Measurements from ENCODE around the gene NRG2. TPM values are rescaled to one million over a fixed set of nuclear protein-coding genes. Genes with fewer than 3 reads are reported as not detected.

NRG2 gene
- total and polyA plus RNA-seq, 4 experiments from 2014 or later, result 0.11 to 0.17 (median 0.15) TPM; not detected in 1

GRCh38 chr5:139910036-139910435 is 133.1 kb downstream of the NRG2 start:
- no peak for DNase-seq
- intact Hi-C loops (cut with micrococcal nuclease), result no loop called here
- Mint-ChIP-seq H3K4me1 (no peaks in the 10 kb centered on the region), H3K36me3 (no peaks in the 10 kb centered on the region), H3K27ac (no peak overlapping the region), H3K9me3 (no peaks in the 10 kb centered on the region), H3K27me3 (peaks cover 3 to 19% of the 10 kb centered on the region in 2 donors), H3K4me3 (no peak overlapping the region)
- POLR2A ChIA-PET (ENCODE audit: partially characterized antibody), result no interaction called here
- CTCF ChIA-PET (ENCODE audit: partially characterized antibody), result no interaction called here
- H3K4me3 ChIP-seq (ENCODE audit: low read length in 2 of 2), result no peak overlapping the region
- H3K36me3 ChIP-seq (ENCODE audit: insufficient read depth, low read length), result no peaks in the 10 kb centered on the region
- H3K27me3 ChIP-seq (ENCODE audit: insufficient read depth, low read length), result peaks cover 4% of the 10 kb centered on the region
- no peaks in the 10 kb centered on the region for H3K9me3 ChIP-seq (ENCODE audit: control insufficient read depth in 1 of 2, low read length in 2 of 2)
- no peaks in the 10 kb centered on the region for H3K4me1 ChIP-seq (ENCODE audit: insufficient read depth, low read length)
- no peak overlapping the region for H3K27ac ChIP-seq (ENCODE audit: low read depth, low read length)

- no peak overlapping the region for H3K4me3 Mint-ChIP-seq
- Histone ChIP-seq H3K4me3 (ENCODE audit: low read length in 2 of 2) (no peak overlapping the region), H3K27ac (ENCODE audit: low read depth, low read length) (no peak overlapping the region), H3K36me3 (ENCODE audit: insufficient read depth, low read length) (no peaks in the 10 kb centered on the region), H3K27me3 (ENCODE audit: insufficient read depth, low read length) (peaks cover 9% of the 10 kb centered on the region), H3K4me1 (ENCODE audit: insufficient read depth, low read length) (peaks cover 4% of the 10 kb centered on the region), H3K9me3 (ENCODE audit: control insufficient read depth in 1 of 2, low read length in 2 of 2) (no peaks in the 10 kb centered on the region)
- no peak for DNase-seq
- ChIA-PET CTCF (ENCODE audit: partially characterized antibody) (no interaction called here), POLR2A (ENCODE audit: partially characterized antibody) (no interaction called here)
- intact Hi-C loops (cut with micrococcal nuclease), result no loop called here
- no peaks in the 10 kb centered on the region for H3K36me3 Mint-ChIP-seq
- H3K9me3 Mint-ChIP-seq, result no peaks in the 10 kb centered on the region
- no peaks in the 10 kb centered on the region for H3K4me1 Mint-ChIP-seq
- H3K27ac Mint-ChIP-seq, result no peak overlapping the region
- peaks cover 3 to 11% of the 10 kb centered on the region in 2 donors for H3K27me3 Mint-ChIP-seq
These were observed 134.3 kb downstream of the NRG2 start for GRCh38 chr5:139908749-139909148.

DNA sequence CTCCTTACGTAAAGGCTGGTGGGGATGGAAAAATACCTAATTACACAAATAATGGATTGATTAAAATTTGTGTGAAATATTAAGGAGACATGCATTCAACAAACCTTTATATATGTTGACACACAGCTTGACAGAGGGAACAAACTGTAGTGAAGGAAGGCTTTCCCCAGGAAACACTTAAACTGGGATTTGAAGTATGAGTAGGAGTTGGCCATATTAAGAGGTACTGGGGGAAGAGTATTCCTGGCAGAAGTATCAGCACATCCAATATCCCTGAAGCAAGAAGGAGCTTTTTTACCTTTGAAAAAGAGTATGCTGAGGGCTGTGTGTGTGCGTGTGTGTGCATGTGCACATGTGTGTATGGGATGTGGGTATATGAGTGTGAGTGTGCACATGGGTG is 136.4 kb downstream of the NRG2 start:
- ChIA-PET CTCF (ENCODE audit: partially characterized antibody) (interaction anchor here (1.4 kb wide), 1 partner anchor 62 kb away, joined by 6 read pairs; no protein-coding TSS in a partner anchor), POLR2A (ENCODE audit: partially characterized antibody) (no interaction called here)
- H3K36me3 Mint-ChIP-seq, result no peaks in the 10 kb centered on the region
- peaks cover 13 to 23% of the 10 kb centered on the region in 2 donors for H3K27me3 Mint-ChIP-seq
- H3K27ac Mint-ChIP-seq, result no peak overlapping the region
- Histone ChIP-seq H3K27ac (ENCODE audit: low read depth, low read length) (no peak overlapping the region), H3K9me3 (ENCODE audit: control insufficient read depth in 1 of 2, low read length in 2 of 2) (no peaks in the 10 kb centered on the region), H3K36me3 (ENCODE audit: insufficient read depth, low read length) (no peaks in the 10 kb centered on the region), H3K27me3 (ENCODE audit: insufficient read depth, low read length) (peaks cover 25% of the 10 kb centered on the region), H3K4me1 (ENCODE audit: insufficient read depth, low read length) (peaks cover 4% of the 10 kb centered on the region), H3K4me3 (ENCODE audit: low read length in 2 of 2) (no peak overlapping the region)
- DNase-seq, result no peak
- H3K9me3 Mint-ChIP-seq, result no peaks in the 10 kb centered on the region
- H3K4me3 Mint-ChIP-seq, result no peak overlapping the region
- intact Hi-C loops (cut with micrococcal nuclease), result no loop called here
- H3K4me1 Mint-ChIP-seq, result peaks cover 1 to 7% (median 6%) of the 10 kb centered on the region in 4 donors

- Mint-ChIP-seq H3K4me1 (peaks cover 1 to 7% (median 6%) of the 10 kb centered on the region in 4 donors), H3K36me3 (no peaks in the 10 kb centered on the region)
These were observed 138.1 kb downstream of the NRG2 start for GRCh38 chr5:139904816-139905661.

GRCh38 chr5:139904566-139904815 is 138.6 kb downstream of the NRG2 start:
- Histone ChIP-seq H3K36me3 (ENCODE audit: insufficient read depth, low read length) (no peaks in the 10 kb centered on the region), H3K4me3 (ENCODE audit: low read length in 2 of 2) (no peak overlapping the region), H3K9me3 (ENCODE audit: control insufficient read depth in 1 of 2, low read length in 2 of 2) (no peaks in the 10 kb centered on the region), H3K4me1 (ENCODE audit: insufficient read depth, low read length) (peaks cover 4% of the 10 kb centered on the region), H3K27ac (ENCODE audit: low read depth, low read length) (no peak overlapping the region), H3K27me3 (ENCODE audit: insufficient read depth, low read length) (peaks cover 36% of the 10 kb centered on the region)
- Mint-ChIP-seq H3K4me1 (peaks cover 1 to 7% (median 6%) of the 10 kb centered on the region in 4 donors), H3K4me3 (peak overlapping the region in 1 of 8 donors; percentile 16), H3K36me3 (no peaks in the 10 kb centered on the region), H3K27me3 (peaks cover 25% of the 10 kb centered on the region in 2 donors), H3K27ac (no peak overlapping the region), H3K9me3 (no peaks in the 10 kb centered on the region)
- intact Hi-C loops (cut with micrococcal nuclease), result no loop called here
- ChIA-PET POLR2A (ENCODE audit: partially characterized antibody) (no interaction called here), CTCF (ENCODE audit: partially characterized antibody) (no interaction called here)
- DNase-seq, result no peak

More at GRCh38 chr5:139904816-139905661, 138.1 kb downstream of the NRG2 start:
- peak overlapping the region in 5 of 8 donors; percentile 10 to 62 (median 17) for H3K4me3 Mint-ChIP-seq
- no peaks in the 10 kb centered on the region for H3K36me3 ChIP-seq (ENCODE audit: insufficient read depth, low read length)
- peaks cover 22 to 25% of the 10 kb centered on the region in 2 donors for H3K27me3 Mint-ChIP-seq
- H3K27me3 ChIP-seq (ENCODE audit: insufficient read depth, low read length), result peaks cover 36% of the 10 kb centered on the region
- H3K27ac ChIP-seq (ENCODE audit: low read depth, low read length), result no peak overlapping the region
- H3K9me3 Mint-ChIP-seq, result no peaks in the 10 kb centered on the region
- ChIA-PET CTCF (ENCODE audit: partially characterized antibody) (no interaction called here), POLR2A (ENCODE audit: partially characterized antibody) (no interaction called here)
- no peak overlapping the region for H3K4me3 ChIP-seq (ENCODE audit: low read length in 2 of 2)
- no peaks in the 10 kb centered on the region for H3K9me3 ChIP-seq (ENCODE audit: control insufficient read depth in 1 of 2, low read length in 2 of 2)
- no peak overlapping the region for H3K27ac Mint-ChIP-seq
- no peak for DNase-seq
- peaks cover 4% of the 10 kb centered on the region for H3K4me1 ChIP-seq (ENCODE audit: insufficient read depth, low read length)
- intact Hi-C loops (cut with micrococcal nuclease), result no loop called here

GRCh38 chr5:139903795-139904565 is 139.1 kb downstream of the NRG2 start:
- no peak overlapping the region for H3K27ac ChIP-seq (ENCODE audit: low read depth, low read length)
- H3K4me1 ChIP-seq (ENCODE audit: insufficient read depth, low read length), result peaks cover 4% of the 10 kb centered on the region
- Mint-ChIP-seq H3K4me1 (peaks cover 1 to 7% (median 6%) of the 10 kb centered on the region in 4 donors), H3K9me3 (no peaks in the 10 kb centered on the region), H3K27ac (no peak overlapping the region), H3K27me3 (peaks cover 25% of the 10 kb centered on the region in 2 donors), H3K36me3 (no peaks in the 10 kb centered on the region), H3K4me3 (peak overlapping the region in 7 of 8 donors; percentile 3 to 74 (median 62))
- ChIA-PET CTCF (ENCODE audit: partially characterized antibody) (no interaction called here), POLR2A (ENCODE audit: partially characterized antibody) (no interaction called here)
- intact Hi-C loops (cut with micrococcal nuclease), result no loop called here
- no peaks in the 10 kb centered on the region for H3K9me3 ChIP-seq (ENCODE audit: control insufficient read depth in 1 of 2, low read length in 2 of 2)
- H3K4me3 ChIP-seq (ENCODE audit: low read length in 2 of 2), result no peak overlapping the region
- no peaks in the 10 kb centered on the region for H3K36me3 ChIP-seq (ENCODE audit: insufficient read depth, low read length)
- DNase-seq, result no peak
- peaks cover 36% of the 10 kb centered on the region for H3K27me3 ChIP-seq (ENCODE audit: insufficient read depth, low read length)

DNA sequence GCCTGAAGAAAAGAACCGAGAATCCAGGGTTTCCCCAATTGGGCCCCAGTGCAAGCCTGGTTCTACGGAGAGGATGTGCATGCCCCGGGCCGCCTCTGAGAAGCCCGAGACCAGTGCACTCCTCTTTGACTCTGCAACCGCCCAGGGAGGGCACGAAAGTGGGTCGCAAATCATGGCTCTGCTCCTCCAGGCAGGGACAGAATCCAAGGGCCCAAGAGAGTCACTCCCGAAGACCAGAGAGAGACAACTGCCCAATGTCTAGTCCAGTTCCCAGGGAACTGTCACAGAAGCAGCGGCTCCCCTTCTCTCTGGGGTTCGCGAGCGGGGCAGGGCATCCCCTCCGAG is 139.7 kb downstream of the NRG2 start:
- intact Hi-C loops (cut with micrococcal nuclease), result no loop called here

More for the DNA sequence above, 139.7 kb downstream of the NRG2 start:
- peaks cover 36% of the 10 kb centered on the region for H3K27me3 ChIP-seq (ENCODE audit: insufficient read depth, low read length)
- no peak overlapping the region for H3K4me3 ChIP-seq (ENCODE audit: low read length in 2 of 2)
- CTCF ChIA-PET (ENCODE audit: partially characterized antibody), result no interaction called here
- H3K9me3 ChIP-seq (ENCODE audit: control insufficient read depth in 1 of 2, low read length in 2 of 2), result no peaks in the 10 kb centered on the region
- no peaks in the 10 kb centered on the region for H3K9me3 Mint-ChIP-seq
- H3K4me1 ChIP-seq (ENCODE audit: insufficient read depth, low read length), result peaks cover 4% of the 10 kb centered on the region
- no peak overlapping the region for H3K27ac Mint-ChIP-seq
- DNase-seq, result no peak
- H3K36me3 Mint-ChIP-seq, result no peaks in the 10 kb centered on the region
- H3K36me3 ChIP-seq (ENCODE audit: insufficient read depth, low read length), result no peaks in the 10 kb centered on the region
- peak overlapping the region; percentile 3 to 74 (median 62) for H3K4me3 Mint-ChIP-seq
- H3K27me3 Mint-ChIP-seq, result peaks cover 25 to 29% of the 10 kb centered on the region in 2 donors
- POLR2A ChIA-PET (ENCODE audit: partially characterized antibody), result no interaction called here
- peaks cover 1 to 7% (median 6%) of the 10 kb centered on the region in 4 donors for H3K4me1 Mint-ChIP-seq
- no peak overlapping the region for H3K27ac ChIP-seq (ENCODE audit: low read depth, low read length)
